Osteoblast (primary cell): ENCODE results near the gene OPA1. TPM values are rescaled to one million over a fixed set of nuclear protein-coding genes. Genes with fewer than 3 reads are reported as not detected.

Source experiments
- DNase-seq: peaks from one replicate; pipeline ENCODE4 v3.0.0; 2011; ENCODE audit warnings: low spot score, mixed read lengths; ENCODE audit not compliant: insufficient read length; ENCODE audit errors: missing footprints
- H2AFZ ChIP-seq: 2 replicates; pipeline ENCODE4 v1.6.0; 2011; ENCODE audit warnings: mild to moderate bottlenecking, low read length
- H3K27ac ChIP-seq: 2 replicates; pipeline ENCODE4 v1.5.1; 2011; ENCODE audit warnings: mild to moderate bottlenecking, low read depth, low read length, moderate library complexity
- H3K27me3 ChIP-seq: 2 replicates; pipeline ENCODE4 v1.6.0; 2012; ENCODE audit warnings: mild to moderate bottlenecking, control low read depth, inconsistent platforms, low read length, moderate library complexity; ENCODE audit not compliant: insufficient read depth
- H3K36me3 ChIP-seq: 2 replicates; pipeline ENCODE4 v1.5.1; 2011; ENCODE audit warnings: mild to moderate bottlenecking, low read length, control low read depth, moderate library complexity; ENCODE audit not compliant: insufficient read depth
- H3K4me1 ChIP-seq: 2 replicates; pipeline ENCODE4 v1.5.1; 2011; ENCODE audit warnings: mild to moderate bottlenecking, low read length, control low read depth, moderate library complexity; ENCODE audit not compliant: insufficient read depth
- H3K4me2 ChIP-seq: 2 replicates; pipeline ENCODE4 v1.6.0; 2011; ENCODE audit warnings: mild to moderate bottlenecking, low read length; ENCODE audit not compliant: insufficient read depth
- H3K4me3 ChIP-seq: fragments of 200-600 bp; sonication (generic); 3 replicates; pipeline ENCODE4 v1.5.1; 2012; ENCODE audit warnings: mild to moderate bottlenecking, low read length, inconsistent platforms; ENCODE audit not compliant: insufficient read depth
- H3K79me2 ChIP-seq: 2 replicates; pipeline ENCODE4 v1.6.0; 2012; ENCODE audit warnings: mild to moderate bottlenecking, low read length, control low read depth, inconsistent platforms; ENCODE audit not compliant: insufficient read depth
- H3K9me3 ChIP-seq: 2 replicates; pipeline ENCODE4 v1.5.1; 2011; ENCODE audit warnings: low read depth, low read length, control low read depth
- H4K20me1 ChIP-seq: 2 replicates; pipeline ENCODE4 v1.6.0; 2012; ENCODE audit warnings: mild to moderate bottlenecking, low read length, control low read depth; ENCODE audit not compliant: insufficient read depth
- CTCF ChIP-seq: IDR thresholded peaks from 2 replicates; pipeline ENCODE4 v1.5.1; 2011; ENCODE audit warnings: mild to moderate bottlenecking, low read depth, low read length, moderate library complexity; ENCODE audit errors: extremely low read depth
- total RNA-seq: library from RNA; depleted of rRNA; stranded (reverse); fragments of >200 nt; gene quantifications from 2 replicates; pipeline ENCODE4 v1.2.3, GENCODE V29; 2012

The OPA1 gene
- total RNA-seq, 1 donor: 77.4 TPM

DNA sequence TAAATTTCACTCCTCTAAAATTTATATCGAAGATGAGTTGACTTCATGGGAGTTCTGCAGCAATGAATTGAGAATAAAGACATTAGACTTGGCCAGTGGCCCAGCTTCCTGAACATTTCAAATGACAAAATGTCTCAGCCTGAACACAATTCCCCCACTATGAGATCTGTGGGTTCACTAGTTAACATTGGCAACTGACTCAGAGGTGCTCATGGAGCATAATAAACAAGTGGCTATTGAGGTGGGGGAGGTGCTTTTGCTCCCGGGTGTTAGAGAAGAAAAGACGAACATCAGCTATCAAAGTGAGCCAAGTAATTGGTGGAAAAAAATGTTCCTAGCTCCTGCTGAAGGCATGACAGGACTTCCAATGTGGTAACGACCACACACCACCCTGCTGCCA lies 44.6 kb upstream of the OPA1 start:
- Histone ChIP-seq H3K9me3 (no peaks in the 10 kb centered on the region), H3K4me1 (no peaks in the 10 kb centered on the region), H3K27ac (no peak overlapping the region), H3K4me2 (no peak overlapping the region), H3K27me3 (no peaks in the 10 kb centered on the region), H4K20me1 (no peaks in the 10 kb centered on the region), H2AFZ (no peak overlapping the region), H3K79me2 (no peaks in the 10 kb centered on the region), H3K36me3 (no peaks in the 10 kb centered on the region), H3K4me3 (no peak overlapping the region)
- no peak for DNase-seq
- TF ChIP-seq CTCF: no peak

- Histone ChIP-seq H3K36me3 (no peaks in the 10 kb centered on the region), H3K27ac (no peak overlapping the region), H3K4me1 (no peaks in the 10 kb centered on the region), H4K20me1 (no peaks in the 10 kb centered on the region), H3K4me2 (no peak overlapping the region), H2AFZ (no peak overlapping the region), H3K4me3 (no peak overlapping the region), H3K79me2 (no peaks in the 10 kb centered on the region), H3K9me3 (no peaks in the 10 kb centered on the region), H3K27me3 (no peaks in the 10 kb centered on the region)
- peak; percentile 61 for DNase-seq
- no peak for TF ChIP-seq CTCF
Measured at GRCh38 chr3:193552923-193553322, 40.1 kb upstream of the OPA1 start.

GRCh38 chr3:193553586-193553985 lies 39.4 kb upstream of the OPA1 start:
- H4K20me1 ChIP-seq: no peaks in the 10 kb centered on the region
- no peak for TF ChIP-seq CTCF
- H3K27me3 ChIP-seq: no peaks in the 10 kb centered on the region
- H3K4me1 ChIP-seq: no peaks in the 10 kb centered on the region
- H3K9me3 ChIP-seq: no peaks in the 10 kb centered on the region
- H3K36me3 ChIP-seq: no peaks in the 10 kb centered on the region
- DNase-seq: no peak
- H3K27ac ChIP-seq: no peak overlapping the region
- H2AFZ ChIP-seq: no peak overlapping the region
- no peak overlapping the region for H3K4me3 ChIP-seq
- no peak overlapping the region for H3K4me2 ChIP-seq
- H3K79me2 ChIP-seq: no peaks in the 10 kb centered on the region

- H3K27me3 ChIP-seq: no peaks in the 10 kb centered on the region
- no peak within 1 kb of the TSS for H3K27ac ChIP-seq
- H3K4me2 ChIP-seq: no peak within 1 kb of the TSS
- H2AFZ ChIP-seq: no peak within 1 kb of the TSS
- no peaks in the 10 kb centered on the region for H3K36me3 ChIP-seq
- no peak for TF ChIP-seq CTCF
- no peak within 1 kb of the TSS for H3K4me3 ChIP-seq
- no peak for DNase-seq
- no peaks in the 10 kb centered on the region for H3K79me2 ChIP-seq
- no peaks in the 10 kb centered on the region for H3K9me3 ChIP-seq
- no peaks in the 10 kb centered on the region for H3K4me1 ChIP-seq
- no peaks in the 10 kb centered on the region for H4K20me1 ChIP-seq
Measured at GRCh38 chr3:193554811-193555210, 38.2 kb upstream of the OPA1 start, which contains the start of gene ATP13A4. Gene ATP13A4, minus strand, starts transcription at chr3:193554895. Its CDS starts 96 bp downstream, at chr3:193554799.
